GM18505 (cell line): ENCODE measurements around the gene RBM34.
A peak's percentile ranks its signal among the peaks of the same experiment; 100 is the strongest.

Experiments used
- ATAC-seq: cut with Tn5 transposase; IDR thresholded peaks from one replicate; pipeline ENCODE4 v1.9.1; 2021; ENCODE audit not compliant: unreplicated experiment
- POLR2A ChIP-seq: IDR thresholded peaks from 4 replicates; pipeline ENCODE4 v1.6.1; 2011; ENCODE audit warnings: borderline replicate concordance; ENCODE audit not compliant: insufficient read depth, insufficient read length; ENCODE audit errors: extremely low read depth

RBM34 gene

DNA sequence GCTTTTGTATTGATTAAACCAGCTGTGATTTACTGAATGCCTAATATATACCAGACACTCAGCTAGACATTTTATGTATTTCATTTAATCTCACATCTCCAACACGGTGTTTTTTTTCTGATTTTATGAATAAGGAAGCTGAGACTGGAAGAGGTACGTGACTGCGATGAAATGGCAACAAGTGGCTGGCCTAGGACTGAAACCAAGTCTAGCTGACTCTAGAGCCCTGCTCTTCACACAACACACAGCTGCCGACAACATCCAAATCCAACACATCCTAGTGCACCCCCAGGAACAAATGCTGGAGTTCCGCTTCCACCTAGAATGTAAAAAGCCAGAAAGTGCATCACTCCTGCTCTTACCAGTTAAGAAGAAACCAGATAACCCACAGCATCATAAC, 21.7 kb downstream of the RBM34 start:
- no peak for TF ChIP-seq POLR2A
- ATAC-seq = no peak

DNA sequence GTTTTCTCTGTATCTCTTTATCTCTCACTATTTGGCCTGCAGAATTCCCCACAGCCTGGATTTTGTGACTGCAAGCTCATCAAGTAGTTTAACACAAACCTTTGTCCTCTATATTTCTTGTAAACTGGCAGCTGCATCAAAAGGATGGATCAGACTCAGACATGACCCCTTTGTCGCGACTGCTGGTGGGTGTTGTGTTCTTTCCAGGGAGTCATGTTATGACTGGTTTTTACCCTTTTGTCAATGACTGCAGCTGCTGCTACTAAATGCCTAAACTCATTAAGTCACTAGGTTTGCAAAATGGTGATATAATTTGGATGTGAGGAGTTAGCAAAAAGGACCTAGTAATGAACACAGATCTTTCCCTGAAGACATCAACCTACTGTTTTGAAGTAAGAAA, 22.2 kb downstream of the RBM34 start:
- no peak for TF ChIP-seq POLR2A
- no peak for ATAC-seq

DNA sequence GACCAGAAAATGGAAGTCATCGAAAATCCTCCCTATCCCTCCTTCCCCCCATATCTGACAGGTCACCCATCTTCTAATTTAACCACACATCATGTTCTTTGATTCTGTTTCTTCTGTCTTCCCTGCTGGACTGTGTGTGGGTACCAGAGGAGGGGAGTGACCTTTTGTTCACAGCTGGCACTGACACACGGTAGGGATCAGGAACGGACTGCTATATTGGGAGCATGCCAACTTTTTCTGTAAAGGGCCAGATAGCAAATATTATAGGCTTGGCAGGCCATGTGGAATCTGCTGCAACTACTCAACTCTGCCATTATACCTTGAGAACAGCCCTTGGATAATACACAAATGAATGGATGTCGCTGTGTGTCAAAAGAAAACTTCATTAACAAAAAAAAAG, 24.9 kb downstream of the RBM34 start:
- no peak for TF ChIP-seq POLR2A

DNA sequence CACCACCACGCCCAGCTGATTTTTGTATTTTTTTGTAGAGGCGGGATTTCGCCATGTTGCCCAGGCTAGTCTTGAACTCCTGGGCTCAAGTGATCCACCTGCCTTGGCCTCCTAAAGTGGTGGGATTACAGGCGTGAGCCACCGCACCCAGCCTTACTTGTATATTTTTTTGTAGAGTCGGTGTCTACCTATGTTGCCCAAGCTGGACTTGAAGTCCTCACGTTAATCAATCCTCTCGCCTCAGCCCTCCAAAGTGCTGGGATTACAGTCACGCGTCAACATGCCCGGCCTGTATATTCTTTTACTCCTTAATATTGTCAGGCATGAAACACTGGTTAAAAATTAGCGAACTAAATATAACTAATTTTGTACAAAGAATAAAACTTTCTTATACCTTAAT, 26.9 kb downstream of the RBM34 start:
- ATAC-seq = no peak
- no peak for TF ChIP-seq POLR2A

More for the DNA sequence above, 24.9 kb downstream of the RBM34 start:
- ATAC-seq = no peak

DNA sequence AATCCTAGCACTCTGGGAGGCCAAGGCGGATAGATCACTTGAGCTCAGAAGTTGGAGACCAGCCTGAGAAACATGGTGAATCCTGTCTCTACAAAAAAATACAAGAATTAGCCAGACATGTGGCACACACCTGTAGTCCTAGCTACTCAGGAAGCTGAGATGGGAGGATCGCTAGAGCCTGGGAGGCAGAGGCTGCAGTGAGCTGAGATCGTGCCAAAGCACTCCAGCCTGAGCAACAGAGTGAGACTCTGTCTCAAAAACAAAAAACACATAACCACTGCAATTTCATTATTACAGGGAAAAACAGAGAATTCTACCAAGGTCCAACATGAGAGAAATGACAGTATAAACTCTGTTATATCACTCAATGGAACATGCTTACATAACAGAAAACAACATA, 28.0 kb downstream of the RBM34 start:
- no peak for ATAC-seq
- TF ChIP-seq POLR2A = no peak

DNA sequence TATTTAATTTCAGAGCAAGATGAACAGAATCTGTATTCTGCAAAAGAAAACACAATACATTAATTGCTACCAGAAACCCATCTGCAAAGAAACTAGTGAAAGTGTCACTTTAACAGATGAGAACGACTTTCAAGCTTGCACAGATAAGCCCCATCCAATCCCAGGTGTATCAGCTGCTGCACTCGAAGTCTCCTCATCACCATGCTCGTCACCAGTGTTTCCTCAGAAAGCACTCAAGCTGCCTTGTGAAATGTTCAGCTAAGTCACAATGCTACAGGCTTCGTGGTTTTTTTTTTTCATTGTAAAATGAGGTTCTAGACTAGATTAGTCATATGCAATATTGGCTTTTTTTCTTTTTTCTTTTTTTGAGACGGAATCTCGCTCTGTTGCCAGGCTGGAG, 29.1 kb downstream of the RBM34 start:
- TF ChIP-seq POLR2A = no peak
- ATAC-seq = no peak

DNA sequence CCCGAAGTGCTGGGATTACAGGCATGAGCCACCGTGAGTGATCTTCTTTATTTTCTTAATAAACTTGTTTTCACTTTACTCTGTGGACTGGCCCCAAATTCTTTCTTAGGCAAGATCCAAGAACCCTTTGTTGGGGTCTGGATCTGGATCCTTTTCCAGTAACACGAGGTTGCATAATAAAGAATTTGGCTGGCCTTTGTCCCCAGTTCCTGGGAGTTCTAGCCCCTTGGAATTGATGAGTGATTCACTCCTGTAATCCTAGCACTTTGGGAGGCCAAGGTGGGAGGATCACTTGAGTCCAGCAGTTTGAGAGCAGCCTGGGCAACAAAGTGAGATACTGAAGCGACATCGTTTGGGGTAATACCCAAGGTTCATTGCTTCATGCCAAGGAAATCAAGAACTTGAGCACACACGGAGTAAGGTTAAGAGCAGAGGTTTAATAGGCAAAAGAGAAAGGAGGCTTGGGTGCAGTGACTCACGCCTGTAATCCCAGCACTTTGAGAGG, 30.2 kb downstream of the RBM34 start:
- no peak for ATAC-seq
- no peak for TF ChIP-seq POLR2A

DNA sequence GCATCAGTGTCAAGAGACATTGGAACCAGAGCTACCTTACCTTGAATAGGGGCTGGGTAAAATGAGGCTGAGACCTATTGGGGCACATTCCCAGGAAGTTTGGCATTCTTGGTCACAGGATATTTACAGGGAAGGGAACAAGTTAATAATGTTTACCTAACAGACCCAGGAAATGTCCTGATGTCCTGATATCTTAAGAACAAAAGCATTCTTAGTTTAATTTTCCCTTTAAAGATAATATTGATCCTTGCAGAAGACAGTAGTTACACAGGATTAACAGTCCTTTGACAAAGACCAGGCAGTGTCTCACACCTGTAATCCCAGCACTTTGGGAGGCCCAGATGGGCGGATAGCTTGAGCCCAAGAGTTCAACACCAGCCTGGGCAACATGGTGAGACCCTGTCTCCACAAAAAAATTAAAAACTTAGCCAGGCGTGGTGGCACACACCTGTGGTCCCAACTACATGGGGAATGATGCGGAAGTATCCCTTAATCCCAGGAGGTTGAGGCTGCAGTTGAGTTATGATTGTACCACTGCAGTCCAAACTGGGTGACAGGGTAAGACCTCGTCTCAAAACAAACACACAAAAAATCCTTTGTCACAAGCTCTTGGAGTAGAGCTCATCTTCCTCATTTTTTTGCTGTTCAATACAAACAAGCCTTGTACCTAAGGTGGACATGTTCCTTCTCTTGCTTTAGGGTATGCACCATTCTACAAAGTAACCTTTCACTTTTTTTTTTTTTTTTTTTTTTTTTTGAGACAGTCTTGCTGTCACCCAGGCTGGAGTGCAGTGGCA, 31.1 kb downstream of the RBM34 start:
- no peak for ATAC-seq
- TF ChIP-seq POLR2A = no peak

DNA sequence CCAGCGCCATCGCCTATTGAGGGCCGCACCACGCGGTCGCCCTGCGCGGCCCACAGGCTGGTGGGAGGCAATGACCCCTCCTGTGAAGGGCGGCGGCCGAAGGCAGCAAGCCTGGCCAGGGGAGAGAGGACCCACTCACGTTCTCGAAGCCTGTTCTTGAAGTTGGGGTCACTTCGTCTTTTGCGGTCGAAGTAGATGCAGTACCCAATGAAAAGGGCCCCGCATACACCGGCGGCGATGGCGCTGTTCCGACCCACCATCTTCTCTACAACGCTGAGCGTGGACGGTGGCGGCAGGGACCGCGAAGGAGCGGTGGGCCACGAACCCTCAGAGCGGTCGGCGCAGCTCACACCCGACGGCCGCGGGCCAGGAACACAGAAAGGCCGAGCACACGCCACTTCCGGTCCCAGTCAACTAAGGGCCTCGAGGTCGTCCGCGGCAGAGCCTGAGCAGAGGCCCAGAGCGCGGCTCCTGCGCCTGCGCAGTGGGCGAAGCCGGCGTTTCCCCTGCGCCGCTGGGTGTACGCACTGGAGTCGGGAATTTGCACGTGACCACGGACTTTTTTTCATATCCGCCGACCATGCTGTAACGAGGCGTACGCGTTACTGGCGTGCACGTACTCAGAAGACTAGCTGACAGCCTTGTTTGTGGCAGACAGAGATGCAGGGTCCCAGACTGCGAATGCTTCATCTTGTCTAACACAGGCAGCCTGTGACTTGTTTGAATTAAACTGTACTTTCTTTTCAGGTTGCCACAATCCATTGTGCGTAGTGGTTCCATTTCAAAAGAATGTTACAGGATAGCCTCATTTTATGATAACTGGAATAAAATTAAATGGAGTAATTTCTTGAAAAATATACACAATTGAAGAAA, 32.4 kb downstream of the RBM34 start, which contains the start of gene TOMM20:
TSS of gene TOMM20 (minus strand) at position 382 of the 873 bp plus-strand sequence. CDS start at position 260, 122 bp downstream.
- peak; percentile 92 for ATAC-seq
- peak; percentile 95 for TF ChIP-seq POLR2A

DNA sequence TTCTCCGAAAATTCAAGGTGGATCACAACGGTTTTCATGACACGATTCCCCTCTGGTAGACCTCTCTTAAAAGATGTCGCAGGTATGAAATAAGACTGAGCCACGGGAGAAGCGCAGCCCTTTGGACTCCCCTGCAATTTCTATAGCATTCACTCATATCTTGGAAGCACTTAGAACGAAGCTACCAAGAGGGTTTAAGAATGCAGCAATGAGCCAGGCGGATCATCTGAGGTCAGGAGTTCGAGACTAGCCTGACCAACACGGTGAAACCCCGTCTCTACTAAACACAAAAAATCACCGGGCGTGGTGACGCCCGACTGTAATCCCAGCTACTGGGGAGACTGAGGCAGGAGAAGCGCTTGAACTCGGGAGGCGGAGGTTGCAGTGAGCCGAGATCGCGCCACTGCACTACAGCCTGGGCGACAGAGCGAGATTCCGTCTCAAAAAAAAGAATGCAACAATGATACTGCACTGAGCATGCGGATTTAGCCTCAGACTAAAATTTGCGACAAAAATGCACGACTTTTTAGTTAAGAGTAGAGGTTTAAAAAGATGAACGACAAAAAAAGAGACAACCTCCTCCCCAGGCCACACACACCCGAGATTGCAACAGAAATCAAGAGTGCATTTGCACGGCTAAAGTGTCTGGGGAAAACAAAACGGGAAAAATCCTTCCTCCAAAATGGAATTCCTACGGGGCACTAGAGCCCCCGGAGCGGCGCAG, 33.2 kb downstream of the RBM34 start:
- ATAC-seq = no peak
- TF ChIP-seq POLR2A = no peak

DNA sequence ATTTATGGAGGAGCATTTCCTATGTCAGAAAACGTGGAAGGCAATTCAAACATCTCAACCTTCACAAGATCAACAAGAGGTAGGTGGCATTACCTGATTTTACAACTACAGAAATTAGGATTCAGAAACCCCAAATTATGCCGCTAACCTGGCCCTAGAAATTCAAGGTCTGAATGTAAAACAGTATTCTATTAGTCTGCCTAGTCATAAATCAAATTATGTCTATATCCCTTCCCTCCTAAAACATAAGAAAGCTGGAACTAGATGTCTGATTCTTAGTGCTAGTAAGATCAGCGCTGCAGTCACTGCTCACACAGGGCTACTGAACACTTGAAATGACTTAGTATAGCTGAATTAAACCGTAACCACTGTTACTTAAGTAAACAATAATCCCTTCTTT, 33.8 kb downstream of the RBM34 start:
- no peak for TF ChIP-seq POLR2A
- no peak for ATAC-seq

DNA sequence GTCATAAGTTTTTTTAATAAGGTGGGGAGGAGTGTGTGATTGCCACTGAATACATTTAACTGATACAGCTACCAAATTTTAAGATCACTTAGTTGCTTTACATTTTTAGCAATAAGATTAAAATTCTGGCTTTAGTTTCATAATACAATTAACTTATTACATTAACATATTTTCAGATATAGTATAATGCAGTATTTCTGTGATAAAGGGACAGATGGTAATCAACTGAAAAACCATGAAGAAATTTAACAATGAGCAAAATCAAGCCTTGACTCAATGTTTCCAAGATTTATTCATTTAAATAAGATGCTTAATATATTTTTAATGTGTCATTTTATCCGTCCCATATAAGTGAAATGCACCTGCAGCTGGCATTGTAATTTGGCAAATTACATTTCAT, 36.4 kb downstream of the RBM34 start:
- no peak for TF ChIP-seq POLR2A
- ATAC-seq = no peak

DNA sequence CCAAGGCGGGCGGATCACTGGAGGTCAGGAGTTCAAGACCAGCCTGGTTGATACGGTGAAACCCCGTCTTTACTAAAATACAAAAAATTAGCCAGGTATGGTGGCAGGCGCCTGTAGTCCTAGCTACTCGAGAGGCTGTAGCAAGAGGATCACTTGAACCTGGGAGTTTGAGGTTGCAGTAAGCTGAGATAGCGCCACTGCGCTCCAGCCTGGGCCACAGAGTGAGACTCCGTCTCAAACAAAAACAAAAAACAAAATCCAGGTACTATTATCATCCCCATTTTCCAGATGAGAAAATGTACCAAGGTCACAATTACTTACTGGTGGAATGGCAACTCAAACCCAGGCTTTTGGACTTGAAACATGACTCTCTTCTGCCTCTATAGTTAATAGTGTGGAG, 36.9 kb downstream of the RBM34 start:
- ATAC-seq = no peak
- no peak for TF ChIP-seq POLR2A
